Esophagus muscularis mucosa (tissue), 3 donors: ENCODE results near the gene OR10AD1.

Experiments used
- POLR2A ChIP-seq: fragments of 450-650 bp; IDR thresholded peaks from one replicate; pipeline ENCODE4 v1.6.1; 2017; ENCODE audit warnings: antibody characterized with exemption, moderate library complexity, mild to moderate bottlenecking, low read depth
- POLR2AphosphoS5 ChIP-seq, 2 donors: sonication (generic); formaldehyde crosslinking; IDR thresholded peaks; one replicate each; pipeline ENCODE4 v1.6.1; 2017; ENCODE audit warnings: antibody characterized with exemption in 2 of 2
- TF ChIP-seq, protein P1 (sequence below), 3 experiments: fragments of 200-600 bp in 2 of 3; fragments of 450-650 bp in 1 of 3; sonication (generic) in 2 of 3; IDR thresholded peaks; one replicate each; pipeline ENCODE4 v1.5.1; 2017 to 2019; ENCODE audit warnings: antibody characterized with exemption in 3 of 3, mild to moderate bottlenecking in 2 of 3, moderate library complexity in 1 of 3

DNA sequence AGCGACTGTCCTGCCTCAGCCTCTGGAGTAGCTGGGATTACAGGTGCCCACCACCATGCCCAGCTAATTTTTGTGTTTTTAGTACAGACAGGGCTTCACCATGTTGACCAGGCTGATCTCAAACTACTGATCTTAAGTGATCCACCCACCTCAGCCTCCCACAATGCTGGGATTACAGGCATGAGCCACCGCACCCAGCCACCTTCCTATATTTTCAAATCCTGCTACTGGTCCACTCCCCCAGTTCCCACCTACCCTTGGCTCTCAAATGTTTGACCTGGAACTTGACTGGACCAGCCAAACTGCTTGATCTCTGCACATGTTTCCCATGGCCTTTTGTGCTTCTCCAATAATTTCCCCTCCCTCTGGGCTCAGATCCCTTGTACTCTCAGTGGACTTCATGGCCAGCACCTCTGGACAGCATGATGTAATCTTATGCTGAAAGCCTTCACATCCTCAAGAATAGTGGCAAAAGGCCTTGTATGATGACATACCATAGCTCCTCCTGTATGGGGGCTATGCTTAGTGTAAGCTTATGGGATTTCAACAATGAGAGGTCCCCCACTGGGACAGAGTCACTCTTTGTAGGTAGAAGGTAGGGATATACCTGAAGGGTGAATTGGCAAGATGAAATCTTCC is 22.1 kb downstream of the OR10AD1 start:
- no peak for TF ChIP-seq POLR2A
- TF ChIP-seq, protein P1, sequence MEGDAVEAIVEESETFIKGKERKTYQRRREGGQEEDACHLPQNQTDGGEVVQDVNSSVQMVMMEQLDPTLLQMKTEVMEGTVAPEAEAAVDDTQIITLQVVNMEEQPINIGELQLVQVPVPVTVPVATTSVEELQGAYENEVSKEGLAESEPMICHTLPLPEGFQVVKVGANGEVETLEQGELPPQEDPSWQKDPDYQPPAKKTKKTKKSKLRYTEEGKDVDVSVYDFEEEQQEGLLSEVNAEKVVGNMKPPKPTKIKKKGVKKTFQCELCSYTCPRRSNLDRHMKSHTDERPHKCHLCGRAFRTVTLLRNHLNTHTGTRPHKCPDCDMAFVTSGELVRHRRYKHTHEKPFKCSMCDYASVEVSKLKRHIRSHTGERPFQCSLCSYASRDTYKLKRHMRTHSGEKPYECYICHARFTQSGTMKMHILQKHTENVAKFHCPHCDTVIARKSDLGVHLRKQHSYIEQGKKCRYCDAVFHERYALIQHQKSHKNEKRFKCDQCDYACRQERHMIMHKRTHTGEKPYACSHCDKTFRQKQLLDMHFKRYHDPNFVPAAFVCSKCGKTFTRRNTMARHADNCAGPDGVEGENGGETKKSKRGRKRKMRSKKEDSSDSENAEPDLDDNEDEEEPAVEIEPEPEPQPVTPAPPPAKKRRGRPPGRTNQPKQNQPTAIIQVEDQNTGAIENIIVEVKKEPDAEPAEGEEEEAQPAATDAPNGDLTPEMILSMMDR (IDR thresholded peaks at IDR 0.05), result no peak
- TF ChIP-seq POLR2AphosphoS5 (IDR thresholded peaks at IDR 0.05), result no peak
